ENCODE results near the gene PRKCH. TPM values are rescaled to one million over a fixed set of nuclear protein-coding genes. Genes with fewer than 3 reads are reported as not detected.
"Not testable (repeated sequence)": the region's sequence is repeated elsewhere in the genome, so short reads cannot be mapped to it uniquely, and the experiment has no call there.

Gene PRKCH
- polyA plus RNA-seq, 3 donors from 2014 or later, result 231 to 451 (median 335) TPM

DNA sequence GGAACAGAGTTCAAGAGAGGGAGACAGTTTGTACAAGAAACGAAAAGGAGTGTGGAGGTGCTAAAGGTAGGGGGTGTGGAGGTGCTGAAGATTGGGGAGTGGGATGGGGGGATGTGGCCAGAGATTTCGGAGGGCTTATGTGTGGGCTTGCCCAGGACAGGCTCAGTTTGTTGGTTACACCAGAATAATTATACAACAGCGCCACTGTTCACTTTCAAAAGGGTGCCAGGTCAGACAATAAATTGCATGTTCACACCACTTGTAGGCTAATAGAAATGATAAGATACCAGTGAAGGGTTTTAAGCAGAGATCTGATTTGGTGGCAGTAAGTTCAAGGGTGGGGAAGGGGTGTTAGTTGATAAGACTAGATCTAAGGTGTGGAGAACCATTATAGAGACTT lies 75.3 kb downstream of the PRKCH start:
- Mint-ChIP-seq H3K36me3 (peaks cover 0 to 22% (median 22%) of the 10 kb centered on the region in 3 donors), H3K27me3 (ENCODE audit: low read depth in 3 of 3) (peaks cover 1 to 36% (median 7%) of the 10 kb centered on the region in 3 donors), H3K27ac (peak overlapping the region; percentile 77 to 94 (median 88)), H3K9me3 (no peaks in the 10 kb centered on the region), H3K4me3 (peak overlapping the region; percentile 12 to 73 (median 66)), H3K4me1 (no peaks in the 10 kb centered on the region)
- DNase-seq, result no peak

DNA sequence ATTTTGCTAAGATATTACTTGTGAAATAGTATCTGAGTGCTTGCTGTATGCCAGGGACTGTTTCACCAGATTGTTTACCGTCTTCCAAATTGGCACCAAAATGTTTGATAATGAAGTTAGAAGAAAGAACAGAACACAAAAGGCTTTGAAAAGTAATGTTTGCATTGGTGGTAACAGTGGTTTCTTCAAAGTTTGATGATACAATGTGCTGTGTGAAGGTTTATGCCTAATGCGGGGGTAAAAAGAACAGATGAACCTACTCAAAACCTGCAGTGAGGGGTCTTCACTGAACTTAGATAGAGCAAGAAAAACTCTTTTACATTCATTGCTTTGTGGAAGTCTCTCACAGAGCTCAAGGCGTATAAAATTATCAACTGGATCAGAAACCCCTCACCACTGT lies 76.2 kb downstream of the PRKCH start:
- Mint-ChIP-seq H3K9me3 (no peaks in the 10 kb centered on the region), H3K36me3 (peaks cover 0 to 22% (median 18%) of the 10 kb centered on the region in 3 donors), H3K4me1 (peaks cover 0 to 3% of the 10 kb centered on the region in 2 donors), H3K27ac (peak overlapping the region; percentile 77 to 94 (median 88)), H3K4me3 (peak overlapping the region; percentile 12 to 73 (median 61)), H3K27me3 (ENCODE audit: low read depth in 3 of 3) (peaks cover 1 to 33% (median 7%) of the 10 kb centered on the region in 3 donors)
- DNase-seq, result no peak

DNA sequence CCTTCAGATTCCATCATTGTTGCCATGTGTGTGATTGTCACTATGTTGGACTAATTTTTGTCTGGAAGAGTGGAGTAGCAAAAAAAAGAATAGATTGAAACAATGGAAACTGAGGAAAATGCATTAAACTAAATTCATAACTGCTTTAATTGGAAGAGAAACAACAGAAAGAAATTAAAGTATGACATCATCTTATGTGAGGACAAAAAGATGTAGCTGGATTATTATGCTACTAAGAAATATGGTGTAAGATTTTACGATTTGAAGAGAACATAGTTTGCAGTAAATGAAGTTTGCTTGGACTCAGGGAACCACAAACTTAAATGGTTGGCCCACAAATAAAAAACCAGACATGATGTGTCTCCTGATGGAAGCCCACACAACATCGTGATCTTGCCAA lies 76.8 kb downstream of the PRKCH start:
- H3K36me3 Mint-ChIP-seq, result peaks cover 0 to 16% (median 13%) of the 10 kb centered on the region in 3 donors
- no peak for DNase-seq
- peaks cover 0 to 6% of the 10 kb centered on the region in 2 donors for H3K4me1 Mint-ChIP-seq
- H3K4me3 Mint-ChIP-seq, result peak overlapping the region; percentile 58 to 73 (median 70)
- H3K9me3 Mint-ChIP-seq, result no peaks in the 10 kb centered on the region
- peaks cover 1 to 33% (median 7%) of the 10 kb centered on the region in 3 donors for H3K27me3 Mint-ChIP-seq (ENCODE audit: low read depth in 3 of 3)
- peak overlapping the region; percentile 77 to 94 (median 88) for H3K27ac Mint-ChIP-seq

DNA sequence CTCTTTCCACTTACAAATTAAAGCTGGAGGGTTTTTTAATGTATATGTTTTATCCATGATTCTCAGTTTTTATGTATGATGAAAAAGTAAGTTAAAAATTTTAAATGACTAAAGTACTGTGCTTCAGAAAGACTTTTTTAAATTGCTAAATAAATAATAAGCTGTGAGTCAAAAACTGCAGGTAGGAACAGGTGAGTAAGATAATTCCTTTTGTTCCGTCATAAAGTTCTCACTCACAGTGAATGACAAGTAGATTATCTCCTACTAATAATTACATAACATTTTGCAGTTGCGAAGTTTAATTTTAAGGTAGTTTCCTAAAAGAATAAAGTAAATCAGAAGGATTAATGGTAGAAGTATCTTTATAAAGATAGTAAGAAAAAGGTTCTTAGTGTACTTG lies 78.0 kb downstream of the PRKCH start:
- peaks cover 1 to 34% (median 7%) of the 10 kb centered on the region in 3 donors for H3K27me3 Mint-ChIP-seq (ENCODE audit: low read depth in 3 of 3)
- peak overlapping the region; percentile 6 to 87 (median 64) for H3K27ac Mint-ChIP-seq
- H3K4me1 Mint-ChIP-seq, result peaks cover 0 to 16% of the 10 kb centered on the region in 2 donors
- no peaks in the 10 kb centered on the region for H3K9me3 Mint-ChIP-seq
- no peak for DNase-seq
- H3K4me3 Mint-ChIP-seq, result peak overlapping the region in 3 of 5 donors; percentile 11 to 27 (median 24)
- peaks cover 0 to 11% (median 10%) of the 10 kb centered on the region in 3 donors for H3K36me3 Mint-ChIP-seq

DNA sequence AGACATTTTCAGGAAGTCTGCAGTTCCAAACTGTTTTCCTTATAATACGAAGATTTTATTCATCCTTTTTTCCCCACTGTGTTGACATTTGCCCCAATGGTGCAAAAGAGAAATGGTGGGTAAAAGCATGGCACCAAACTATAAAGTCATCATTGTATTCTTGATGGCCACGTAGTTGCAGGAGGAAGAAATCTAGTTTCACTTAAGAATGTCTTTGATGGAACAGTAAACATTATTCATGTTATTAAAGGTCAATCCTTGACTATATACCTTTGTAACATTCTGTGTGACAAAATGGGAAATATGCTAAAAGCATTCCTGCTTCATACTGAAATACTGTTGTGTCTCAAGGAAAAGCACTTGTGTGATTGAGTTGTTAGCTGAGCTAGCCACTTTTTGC lies 80.1 kb downstream of the PRKCH start:
- Mint-ChIP-seq H3K9me3 (no peaks in the 10 kb centered on the region), H3K4me1 (peaks cover 0 to 37% of the 10 kb centered on the region in 2 donors), H3K36me3 (peaks cover 0 to 6% (median 0%) of the 10 kb centered on the region in 3 donors), H3K27me3 (ENCODE audit: low read depth in 3 of 3) (peaks cover 1 to 43% (median 9%) of the 10 kb centered on the region in 3 donors), H3K4me3 (peak overlapping the region; percentile 33 to 55 (median 49)), H3K27ac (peak overlapping the region; percentile 42 to 87 (median 78))
- no peak for DNase-seq

DNA sequence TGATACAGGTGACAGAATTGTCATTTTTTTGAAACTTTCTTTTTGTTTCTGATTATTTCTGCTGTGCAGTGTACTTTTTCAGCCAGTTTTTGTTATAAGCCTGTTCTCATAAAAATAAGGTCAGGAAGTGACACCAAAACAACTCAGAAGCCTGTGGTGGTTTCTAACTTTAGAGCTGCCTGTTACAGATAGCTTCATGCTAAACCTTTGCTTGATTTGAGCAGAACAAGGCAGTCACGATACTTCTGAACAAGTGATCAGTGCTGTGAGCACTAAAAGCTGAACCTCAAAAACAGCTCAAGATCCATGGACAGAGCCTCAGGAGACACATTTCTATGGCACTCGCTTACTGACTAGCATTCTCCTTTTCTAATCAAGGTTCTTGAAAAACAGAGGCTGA lies 82.0 kb downstream of the PRKCH start:
- Mint-ChIP-seq H3K27me3 (ENCODE audit: low read depth in 3 of 3) (peaks cover 3 to 40% (median 6%) of the 10 kb centered on the region in 3 donors), H3K4me3 (peak overlapping the region; percentile 73 to 84 (median 76)), H3K9me3 (no peaks in the 10 kb centered on the region), H3K36me3 (peaks cover 0 to 6% (median 0%) of the 10 kb centered on the region in 3 donors), H3K4me1 (peaks cover 0 to 57% of the 10 kb centered on the region in 2 donors), H3K27ac (peak overlapping the region; percentile 91 to 98 (median 94))
- peak; percentile 48 to 69 (median 58) for DNase-seq

DNA sequence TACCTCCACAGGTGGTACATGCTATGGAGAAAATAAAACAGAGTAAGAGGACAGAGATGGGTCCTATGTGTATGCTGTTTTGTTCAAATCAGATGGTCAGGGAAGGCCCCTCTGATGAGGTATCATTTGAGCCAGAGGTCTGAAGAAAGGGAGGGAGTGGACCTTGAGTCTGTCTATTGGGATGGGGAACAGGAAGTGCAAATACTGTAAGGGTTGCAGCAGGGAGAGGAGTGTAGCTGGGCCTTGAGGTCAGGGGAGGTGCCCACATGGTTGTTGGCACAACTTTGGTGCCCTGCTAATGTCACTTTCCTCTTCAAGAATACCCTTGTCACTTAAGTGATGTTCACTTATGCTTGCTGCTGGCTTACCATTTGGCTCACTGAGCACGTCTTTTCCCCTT lies 83.3 kb downstream of the PRKCH start:
- peaks cover 0 to 69% of the 10 kb centered on the region in 2 donors for H3K4me1 Mint-ChIP-seq
- peak overlapping the region; percentile 83 to 92 (median 91) for H3K27ac Mint-ChIP-seq
- H3K36me3 Mint-ChIP-seq, result peaks cover 0 to 6% (median 0%) of the 10 kb centered on the region in 3 donors
- peaks cover 4 to 35% (median 5%) of the 10 kb centered on the region in 3 donors for H3K27me3 Mint-ChIP-seq (ENCODE audit: low read depth in 3 of 3)
- no peaks in the 10 kb centered on the region for H3K9me3 Mint-ChIP-seq
- no peak for DNase-seq
- peak overlapping the region; percentile 56 to 82 (median 68) for H3K4me3 Mint-ChIP-seq

DNA sequence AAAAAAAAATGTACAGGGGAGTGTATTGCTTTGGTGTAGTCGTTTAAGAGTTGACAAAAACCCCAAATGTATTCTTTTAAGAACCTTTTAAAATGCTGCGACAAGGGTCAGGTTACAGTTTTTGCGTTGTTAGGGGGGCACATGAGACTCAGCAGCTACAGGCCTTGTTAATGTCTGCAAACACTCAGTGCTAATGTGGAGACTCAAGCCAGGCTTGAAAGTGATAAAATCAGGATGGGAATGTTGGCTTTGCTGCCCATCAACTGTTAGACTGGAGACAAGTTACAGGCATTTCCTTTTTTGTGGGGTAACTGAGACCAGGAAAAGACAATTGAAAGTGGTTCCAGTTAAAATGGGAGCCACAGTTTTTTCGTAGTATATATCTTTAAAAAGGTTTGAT lies 84.8 kb downstream of the PRKCH start:
- no peak for DNase-seq
- Mint-ChIP-seq H3K27ac (peak overlapping the region; percentile 86 to 92 (median 90)), H3K4me1 (peaks cover 0 to 73% of the 10 kb centered on the region in 2 donors), H3K36me3 (peaks cover 0 to 9% (median 0%) of the 10 kb centered on the region in 3 donors), H3K4me3 (peak overlapping the region; percentile 54 to 68 (median 60)), H3K9me3 (no peaks in the 10 kb centered on the region), H3K27me3 (ENCODE audit: low read depth in 3 of 3) (peaks cover 4 to 27% (median 5%) of the 10 kb centered on the region in 3 donors)

DNA sequence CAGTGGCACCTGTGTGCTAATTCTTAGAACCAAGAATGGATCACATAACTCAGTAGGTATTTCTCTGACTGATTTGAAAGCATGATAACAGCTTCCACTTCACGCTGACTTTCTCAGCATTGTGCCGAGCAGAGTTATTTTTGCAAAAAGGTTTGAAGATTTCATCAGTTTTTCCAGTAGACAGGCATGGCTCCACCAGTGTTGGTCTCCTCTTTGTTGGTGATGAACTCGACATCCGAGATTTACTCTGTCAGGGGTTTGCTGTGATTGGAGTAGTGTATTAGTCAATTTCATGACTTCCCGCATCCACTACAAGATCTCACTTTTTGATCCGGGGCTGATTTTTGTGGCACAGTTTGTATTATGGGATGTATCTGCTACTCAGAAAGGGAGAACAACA lies 85.3 kb downstream of the PRKCH start:
- H3K36me3 Mint-ChIP-seq, result peaks cover 0 to 10% (median 0%) of the 10 kb centered on the region in 3 donors
- peak overlapping the region; percentile 86 to 92 (median 90) for H3K27ac Mint-ChIP-seq
- no peaks in the 10 kb centered on the region for H3K9me3 Mint-ChIP-seq
- peaks cover 0 to 73% of the 10 kb centered on the region in 2 donors for H3K4me1 Mint-ChIP-seq
- H3K4me3 Mint-ChIP-seq, result peak overlapping the region; percentile 38 to 77 (median 67)
- H3K27me3 Mint-ChIP-seq (ENCODE audit: low read depth in 3 of 3), result peaks cover 4 to 27% (median 5%) of the 10 kb centered on the region in 3 donors
- no peak for DNase-seq

DNA sequence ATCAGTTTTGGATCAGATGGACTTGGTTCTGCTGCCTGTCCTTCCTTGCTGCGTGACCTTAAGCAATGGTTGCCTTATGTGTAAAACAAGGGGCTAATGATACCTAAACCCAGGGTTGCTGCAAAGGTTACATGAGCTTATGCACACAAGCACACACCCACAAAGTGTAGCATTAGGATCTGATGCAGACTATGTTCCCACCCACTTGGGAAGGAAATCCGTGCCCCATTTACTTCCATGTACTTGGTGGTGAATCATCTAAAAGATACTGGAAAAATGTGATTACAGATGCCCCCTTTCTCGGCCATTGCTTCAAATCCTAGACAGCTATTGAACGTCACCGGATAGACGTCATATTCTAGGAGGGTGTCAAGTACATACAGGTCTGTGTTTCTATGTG lies 87.1 kb downstream of the PRKCH start:
- Mint-ChIP-seq H3K4me1 (peaks cover 0 to 64% of the 10 kb centered on the region in 2 donors), H3K36me3 (peaks cover 0 to 7% (median 0%) of the 10 kb centered on the region in 3 donors), H3K27me3 (ENCODE audit: low read depth in 3 of 3) (peaks cover 4 to 27% (median 5%) of the 10 kb centered on the region in 3 donors), H3K27ac (peak overlapping the region; percentile 50 to 92 (median 90)), H3K4me3 (peak overlapping the region; percentile 51 to 72 (median 60)), H3K9me3 (no peaks in the 10 kb centered on the region)
- no peak for DNase-seq

DNA sequence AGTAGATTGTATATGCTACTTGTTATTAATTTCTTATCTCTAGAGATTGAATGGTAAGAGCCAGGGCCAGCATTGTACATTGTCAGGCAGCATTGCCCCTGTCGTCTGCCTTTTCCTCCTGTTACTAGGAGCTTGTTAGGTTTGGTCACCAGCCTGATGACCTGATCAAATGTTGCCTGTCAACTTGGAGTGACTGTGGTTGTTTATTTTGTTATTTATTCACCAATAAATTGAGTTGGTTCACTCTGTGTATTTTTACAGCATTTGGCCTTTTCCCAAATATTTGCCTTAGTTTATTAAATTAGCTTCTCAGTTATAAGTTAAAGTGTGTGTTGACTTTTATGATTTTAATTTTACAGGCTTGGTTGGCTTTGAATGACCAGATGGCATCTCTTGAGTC lies 88.4 kb downstream of the PRKCH start:
- peaks cover 0 to 52% of the 10 kb centered on the region in 2 donors for H3K4me1 Mint-ChIP-seq
- H3K4me3 Mint-ChIP-seq, result peak overlapping the region in 4 of 5 donors; percentile 5 to 51 (median 26)
- peaks cover 2 to 21% (median 5%) of the 10 kb centered on the region in 3 donors for H3K27me3 Mint-ChIP-seq (ENCODE audit: low read depth in 3 of 3)
- DNase-seq, result no peak
- H3K9me3 Mint-ChIP-seq, result no peaks in the 10 kb centered on the region
- H3K36me3 Mint-ChIP-seq, result peaks cover 0 to 7% (median 0%) of the 10 kb centered on the region in 3 donors
- peak overlapping the region in 4 of 6 donors; percentile 77 to 91 (median 80) for H3K27ac Mint-ChIP-seq

DNA sequence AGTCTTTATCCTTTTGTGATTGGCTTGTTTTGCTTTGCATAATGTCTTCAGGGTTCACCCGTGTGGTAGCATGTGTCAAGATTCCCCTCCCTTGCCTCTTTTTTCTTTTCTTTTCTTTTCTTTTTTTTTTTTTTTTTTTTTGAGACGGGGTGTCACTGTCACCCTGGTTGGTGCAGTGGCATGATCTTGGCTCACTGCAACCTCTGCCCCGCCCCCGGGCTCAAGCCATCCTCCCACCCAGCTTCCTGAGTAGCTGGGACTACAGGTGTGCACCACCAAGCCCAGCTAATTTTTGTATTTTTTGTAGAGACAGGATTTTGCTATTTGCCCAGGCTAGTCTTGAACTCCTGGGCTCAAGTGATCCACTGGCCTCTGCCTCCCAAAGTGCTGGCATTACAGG lies 94.6 kb downstream of the PRKCH start:
- H3K4me1 Mint-ChIP-seq; H3K27me3 Mint-ChIP-seq (ENCODE audit: low read depth in 3 of 3); H3K9me3 Mint-ChIP-seq; H3K36me3 Mint-ChIP-seq; DNase-seq: not testable (repeated sequence)
- Mint-ChIP-seq H3K27ac (peak overlapping the region in 2 of 6 donors; percentile 84 to 92), H3K4me3 (peak overlapping the region; percentile 33 to 80 (median 45))

DNA sequence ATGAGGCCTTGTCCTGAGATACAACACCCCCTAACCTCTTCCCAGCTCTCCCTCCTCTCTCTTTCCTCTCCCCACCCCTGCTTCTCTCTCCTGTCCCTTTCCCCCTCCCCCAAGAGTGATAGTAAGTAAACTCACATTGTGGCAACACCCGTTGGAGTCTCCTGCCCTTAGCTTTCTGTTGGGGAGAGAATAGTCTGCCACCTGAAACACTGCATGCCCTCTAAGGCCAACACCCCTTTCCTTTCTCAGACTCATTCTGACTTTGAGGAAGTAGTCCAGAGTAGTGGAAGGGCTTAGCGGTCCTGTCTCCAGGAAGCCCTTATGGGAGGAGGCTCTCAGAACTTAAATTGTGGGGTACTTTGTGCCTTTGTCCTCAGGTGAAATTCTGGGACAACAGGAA lies 95.2 kb downstream of the PRKCH start:
- peaks cover 0 to 7% (median 5%) of the 10 kb centered on the region in 3 donors for H3K27me3 Mint-ChIP-seq (ENCODE audit: low read depth in 3 of 3)
- peak overlapping the region in 2 of 6 donors; percentile 84 to 92 for H3K27ac Mint-ChIP-seq
- DNase-seq, result no peak
- no peaks in the 10 kb centered on the region for H3K9me3 Mint-ChIP-seq
- H3K4me3 Mint-ChIP-seq, result peak overlapping the region; percentile 33 to 80 (median 45)
- H3K36me3 Mint-ChIP-seq, result no peaks in the 10 kb centered on the region
- H3K4me1 Mint-ChIP-seq, result no peaks in the 10 kb centered on the region

DNA sequence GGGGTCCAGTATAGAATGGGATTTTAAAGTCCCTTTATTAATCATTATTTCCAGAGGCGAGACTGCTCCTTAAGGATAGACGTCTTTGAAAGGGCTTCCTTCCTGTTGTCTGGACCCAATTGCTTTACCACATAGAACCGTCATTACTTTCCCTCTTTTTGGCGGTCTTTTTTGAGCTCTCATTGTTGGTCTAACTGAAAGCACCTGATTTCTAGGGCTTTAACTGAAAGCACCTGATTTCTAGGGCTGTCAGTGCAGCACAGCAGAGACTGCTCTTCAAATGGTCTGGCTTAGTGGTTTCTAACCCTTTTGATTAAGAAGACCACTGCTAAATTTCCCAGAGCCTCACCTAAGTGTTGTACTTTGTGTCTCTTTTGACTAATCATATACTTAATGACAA lies 95.8 kb downstream of the PRKCH start:
- H3K4me3 Mint-ChIP-seq, result peak overlapping the region; percentile 33 to 80 (median 51)
- H3K36me3 Mint-ChIP-seq, result no peaks in the 10 kb centered on the region
- peak overlapping the region in 2 of 6 donors; percentile 84 to 92 for H3K27ac Mint-ChIP-seq
- H3K4me1 Mint-ChIP-seq, result no peaks in the 10 kb centered on the region
- H3K9me3 Mint-ChIP-seq, result no peaks in the 10 kb centered on the region
- DNase-seq, result no peak
- peaks cover 0 to 7% (median 5%) of the 10 kb centered on the region in 3 donors for H3K27me3 Mint-ChIP-seq (ENCODE audit: low read depth in 3 of 3)

All from immature natural killer cell (primary cell).